WERI-Rb-1 (cell line): ENCODE measurements around the gene OR2B3.
A peak's percentile ranks its signal among the peaks of the same experiment; 100 is the strongest.
"Not testable (repeated sequence)": the region's sequence is repeated elsewhere in the genome, so short reads cannot be mapped to it uniquely, and the experiment has no call there.

ENCODE experiments used
- DNase-seq: peaks from one replicate; pipeline ENCODE4 v3.0.0-alpha.2; 2020
- H3K27ac ChIP-seq: fragments of 250-450 bp; sonication (Bioruptor Pico); 2 replicates; pipeline ENCODE4 v1.5.1; 2020; ENCODE audit warnings: mild to moderate bottlenecking, moderate library complexity
- H3K27me3 ChIP-seq: fragments of 250-450 bp; sonication (Bioruptor Pico); 2 replicates; pipeline ENCODE4 v1.5.1; 2021; ENCODE audit warnings: mild to moderate bottlenecking, low read depth, moderate library complexity; ENCODE audit not compliant: insufficient read depth, severe bottlenecking
- H3K36me3 ChIP-seq: fragments of 250-450 bp; sonication (Bioruptor Pico); 2 replicates; pipeline ENCODE4 v1.5.1; 2020; ENCODE audit warnings: mild to moderate bottlenecking, moderate library complexity
- H3K4me3 ChIP-seq: 2 replicates; pipeline ENCODE4 v1.5.1; 2011; ENCODE audit warnings: low read depth, mild to moderate bottlenecking, control low read depth, low read length
- H3K9me3 ChIP-seq: fragments of 250-450 bp; sonication (Bioruptor Pico); 2 replicates; pipeline ENCODE4 v1.5.1; 2021; ENCODE audit warnings: mild to moderate bottlenecking, moderate library complexity; ENCODE audit not compliant: severe bottlenecking
- CTCF ChIP-seq: IDR thresholded peaks from 2 replicates; pipeline ENCODE4 v1.5.1; 2011; ENCODE audit warnings: low read depth, mild to moderate bottlenecking, control low read depth, inconsistent platforms, low read length

Gene OR2B3, protein sequence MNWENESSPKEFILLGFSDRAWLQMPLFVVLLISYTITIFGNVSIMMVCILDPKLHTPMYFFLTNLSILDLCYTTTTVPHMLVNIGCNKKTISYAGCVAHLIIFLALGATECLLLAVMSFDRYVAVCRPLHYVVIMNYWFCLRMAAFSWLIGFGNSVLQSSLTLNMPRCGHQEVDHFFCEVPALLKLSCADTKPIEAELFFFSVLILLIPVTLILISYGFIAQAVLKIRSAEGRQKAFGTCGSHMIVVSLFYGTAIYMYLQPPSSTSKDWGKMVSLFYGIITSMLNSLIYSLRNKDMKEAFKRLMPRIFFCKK

GRCh38 chr6:29087213-29087612, at the start of gene OR2B3:
OR2B3 (minus strand) TSS chr6:29087313; CDS start chr6:29087248, 65 bp downstream.
- no peak for DNase-seq
- Histone ChIP-seq H3K27ac (no peak within 1 kb of the TSS), H3K36me3 (no peaks in the 10 kb centered on the region), H3K9me3 (peaks cover 9% of the 10 kb centered on the region), H3K4me3 (no peak within 1 kb of the TSS), H3K27me3 (peaks cover 94% of the 10 kb centered on the region)
- no peak for TF ChIP-seq CTCF

GRCh38 chr6:29131691-29132090, 44.6 kb upstream of the OR2B3 start:
- no peaks in the 10 kb centered on the region for H3K36me3 ChIP-seq
- no peak overlapping the region for H3K27ac ChIP-seq
- no peak for TF ChIP-seq CTCF
- no peak overlapping the region for H3K4me3 ChIP-seq
- H3K9me3 ChIP-seq, result no peaks in the 10 kb centered on the region
- peaks cover 83% of the 10 kb centered on the region for H3K27me3 ChIP-seq
- DNase-seq, result no peak

DNA sequence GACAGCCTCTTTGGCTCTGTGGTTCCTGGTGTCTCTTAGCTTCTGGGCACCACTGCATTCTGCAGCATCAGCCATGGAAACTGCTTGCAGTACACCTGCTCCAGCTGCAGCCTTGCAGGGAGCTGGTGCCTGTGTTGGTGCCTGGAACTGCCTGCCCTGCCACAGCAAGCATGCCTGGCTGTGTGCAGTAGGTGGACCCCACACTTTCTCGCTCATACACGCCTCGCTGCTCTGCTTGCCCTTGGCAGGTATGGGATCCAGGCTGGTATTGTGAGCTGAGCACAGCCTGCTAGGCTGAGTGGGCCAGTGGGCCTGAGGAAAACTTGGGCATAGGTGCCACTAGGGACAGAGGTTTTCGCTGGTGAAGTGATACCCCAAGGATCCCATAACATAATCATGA, 43.5 kb upstream of the OR2B3 start:
- Histone ChIP-seq H3K27me3 (peaks cover 83% of the 10 kb centered on the region), H3K9me3 (no peaks in the 10 kb centered on the region), H3K36me3 (no peaks in the 10 kb centered on the region), H3K4me3 (no peak overlapping the region), H3K27ac (no peak overlapping the region)
- no peak for DNase-seq
- TF ChIP-seq CTCF, result no peak

DNA sequence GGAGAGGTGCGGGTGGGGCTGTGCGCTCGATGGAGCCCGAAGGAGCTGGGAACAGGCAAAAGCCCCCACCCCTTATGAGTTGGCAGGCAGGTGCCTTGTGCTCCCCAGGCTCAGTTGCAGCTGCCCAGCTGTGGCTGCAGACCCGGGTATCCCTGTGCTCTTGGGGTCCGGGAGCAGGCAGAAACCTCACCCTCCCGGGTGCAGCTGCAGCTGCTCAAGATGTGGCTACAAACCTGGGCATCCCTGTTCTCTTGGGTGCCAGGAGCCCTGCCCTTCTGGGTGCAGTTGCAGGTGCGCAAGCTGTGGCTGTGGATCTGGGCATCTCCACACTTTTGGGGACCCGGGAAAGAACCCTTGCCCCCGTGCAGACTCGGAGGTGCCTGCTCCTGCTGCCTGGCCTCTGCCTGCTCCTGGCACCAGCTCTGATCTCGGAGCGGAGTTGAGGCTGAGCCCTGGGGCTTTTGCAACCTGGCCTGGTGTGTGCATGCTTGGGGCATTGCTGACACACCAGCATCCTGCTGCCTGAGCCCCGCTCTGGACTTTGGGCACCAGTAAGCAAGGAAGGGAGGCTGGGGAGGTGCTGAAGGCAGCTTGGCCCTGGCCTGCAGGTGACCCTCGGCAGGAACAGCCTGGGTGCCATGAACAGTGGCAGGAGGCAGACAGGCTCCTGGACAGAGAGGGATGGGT, 42.4 kb upstream of the OR2B3 start:
- Histone ChIP-seq H3K36me3 (no peaks in the 10 kb centered on the region), H3K27ac (no peak overlapping the region), H3K9me3 (no peaks in the 10 kb centered on the region), H3K4me3 (no peak overlapping the region), H3K27me3 (peaks cover 85% of the 10 kb centered on the region)
- DNase-seq, result no peak
- no peak for TF ChIP-seq CTCF

- DNase-seq, H3K4me3 ChIP-seq, H3K27ac ChIP-seq, H3K36me3 ChIP-seq, H3K9me3 ChIP-seq: not testable (repeated sequence)
- peaks cover 77% of the 10 kb centered on the region for H3K27me3 ChIP-seq
Observed at GRCh38 chr6:29114964-29115363, 27.9 kb upstream of the OR2B3 start.

DNA sequence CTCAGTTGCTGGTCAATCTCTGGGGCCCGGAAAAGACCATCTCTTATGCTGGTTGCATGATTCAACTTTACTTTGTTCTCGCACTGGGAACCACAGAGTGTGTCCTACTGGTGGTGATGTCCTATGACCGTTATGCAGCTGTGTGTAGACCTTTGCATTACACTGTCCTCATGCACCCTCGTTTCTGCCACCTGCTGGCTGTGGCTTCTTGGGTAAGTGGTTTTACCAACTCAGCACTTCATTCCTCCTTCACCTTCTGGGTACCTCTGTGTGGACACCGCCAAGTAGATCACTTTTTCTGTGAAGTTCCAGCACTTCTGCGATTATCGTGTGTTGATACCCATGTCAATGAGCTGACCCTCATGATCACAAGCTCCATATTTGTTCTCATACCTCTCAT, 25.0 kb upstream of the OR2B3 start:
- 0 out of 2 replicates have a peak, but pooled peaks have one; percentile 22 for TF ChIP-seq CTCF

More for the DNA sequence above, 25.0 kb upstream of the OR2B3 start:
- Histone ChIP-seq H3K4me3 (no peak overlapping the region), H3K9me3 (no peaks in the 10 kb centered on the region), H3K27ac (no peak overlapping the region), H3K36me3 (no peaks in the 10 kb centered on the region), H3K27me3 (peaks cover 73% of the 10 kb centered on the region)
- peak; percentile 17 for DNase-seq
